HG03159 (cell line): ENCODE results near the gene CDK11A.
"Not testable (repeated sequence)": the region's sequence is repeated elsewhere in the genome, so short reads cannot be mapped to it uniquely, and the experiment has no call there.

Experiments
- ATAC-seq: cut with Tn5 transposase; IDR thresholded peaks from one replicate; pipeline ENCODE4 v1.9.1; 2021; ENCODE audit warnings: mild to moderate bottlenecking, moderate library complexity; ENCODE audit not compliant: unreplicated experiment

CDK11A gene

GRCh38 chr1:1754051-1754815 lies 30.1 kb upstream of the CDK11A start:
- ATAC-seq = no peak

DNA sequence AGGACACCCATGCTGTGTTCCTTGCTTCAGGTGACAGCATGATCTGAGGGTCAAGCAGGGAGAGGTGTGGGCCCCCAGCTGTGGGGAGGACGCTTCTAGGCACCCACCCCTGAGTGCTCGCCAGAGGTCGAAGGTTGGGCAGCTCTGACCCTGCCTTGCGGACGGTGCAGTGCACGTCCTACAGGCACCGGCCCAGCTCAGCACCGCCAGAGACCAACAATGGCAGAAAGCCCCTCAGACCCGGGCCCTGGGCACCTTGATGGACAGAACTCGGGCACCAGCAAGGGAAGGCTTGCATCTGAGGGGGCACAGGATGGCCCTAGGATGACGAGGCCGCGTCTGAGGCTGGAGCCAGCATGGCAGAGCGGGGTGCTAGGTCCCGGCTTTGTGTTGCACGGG lies 29.4 kb upstream of the CDK11A start:
- ATAC-seq = no peak

- ATAC-seq = no peak
These were observed 28.8 kb upstream of the CDK11A start for GRCh38 chr1:1752636-1753606.

DNA sequence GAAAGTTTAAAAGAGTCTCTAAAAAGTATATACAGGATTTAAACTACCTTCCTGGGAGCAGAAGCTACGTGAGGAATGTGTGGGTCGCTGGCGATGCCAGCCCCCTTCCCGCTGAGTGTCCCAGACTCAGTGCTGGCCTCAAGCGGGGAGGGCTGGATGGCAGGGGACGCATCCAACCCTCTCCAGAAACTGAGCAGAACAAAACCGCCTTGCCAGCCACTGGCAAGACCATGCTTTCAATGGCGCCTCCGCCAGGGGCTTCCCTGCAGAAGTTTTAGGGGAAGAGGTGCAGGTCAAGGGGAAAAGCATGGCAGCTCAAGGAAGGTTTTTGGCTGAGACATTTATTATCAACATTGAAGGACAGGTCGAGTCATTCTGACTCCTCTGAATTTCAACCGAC lies 28.0 kb upstream of the CDK11A start:
- no peak for ATAC-seq

DNA sequence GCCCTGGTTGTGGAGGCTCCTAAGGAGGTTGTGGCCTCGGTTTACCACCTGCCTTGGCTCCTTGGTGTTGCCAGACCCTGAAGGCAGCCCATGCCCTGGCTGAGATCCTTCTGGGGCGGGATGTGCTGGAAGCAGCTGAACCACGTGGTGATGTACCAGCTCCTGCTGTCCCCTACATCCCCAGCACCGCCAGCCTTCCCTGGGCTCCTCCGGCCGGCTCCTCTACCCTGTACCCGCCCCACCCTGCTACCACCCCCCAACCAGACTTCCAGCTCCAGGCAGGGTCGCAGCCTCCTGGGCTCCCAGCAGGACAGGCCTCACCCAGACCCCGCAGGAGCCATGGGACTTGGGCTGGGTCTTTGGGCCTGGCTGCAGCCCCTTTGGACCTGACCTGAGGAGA lies 25.8 kb upstream of the CDK11A start:
- not testable (repeated sequence) for ATAC-seq

GRCh38 chr1:1748686-1749321 lies 24.6 kb upstream of the CDK11A start:
- ATAC-seq = no peak

GRCh38 chr1:1746566-1746909 lies 22.4 kb upstream of the CDK11A start:
- peak; percentile 67 for ATAC-seq

DNA sequence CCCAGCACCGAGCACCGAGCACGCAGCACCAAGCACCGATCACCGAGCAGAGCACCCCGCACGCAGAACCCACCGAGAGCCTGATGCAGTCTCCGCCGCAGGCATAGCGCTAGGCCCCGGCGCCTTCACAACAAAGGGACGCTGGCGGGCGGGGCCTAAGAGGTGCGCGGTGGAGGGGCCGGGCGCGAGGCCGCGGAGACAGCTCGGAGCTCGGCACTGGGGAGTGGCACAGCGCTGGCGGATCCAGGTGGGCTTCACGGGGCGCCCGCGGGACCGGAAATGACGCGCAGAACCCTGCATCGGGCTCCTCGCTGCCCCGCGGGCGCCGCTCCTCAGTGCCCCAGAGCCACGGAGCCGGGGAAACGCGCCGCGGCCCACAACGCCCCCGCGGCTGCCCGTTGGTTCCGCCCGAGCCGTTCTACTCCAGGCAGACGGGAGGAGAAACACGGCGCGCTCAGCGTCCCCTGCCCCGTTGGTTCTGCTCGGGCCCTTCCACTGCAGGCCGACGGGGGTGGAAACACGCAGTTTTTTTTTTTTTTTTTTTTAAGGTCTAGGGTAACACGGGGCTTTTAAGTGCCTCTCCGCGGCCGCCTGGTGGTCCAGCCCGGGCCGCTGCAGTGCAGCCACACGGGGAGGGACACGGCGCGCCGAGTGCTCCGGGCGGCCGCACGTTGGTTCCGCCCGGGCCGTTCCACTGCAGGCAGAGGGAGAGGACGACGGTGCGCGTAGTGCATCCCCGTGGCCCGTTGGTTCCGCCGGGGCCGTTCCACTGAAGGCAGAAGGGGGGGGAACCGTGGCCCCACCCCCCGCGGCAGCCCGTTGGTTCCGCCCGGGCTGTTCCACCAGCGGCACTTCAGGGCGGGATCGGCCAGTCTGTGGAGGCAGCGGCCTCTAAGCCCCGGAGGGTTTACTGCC lies 21.8 kb upstream of the CDK11A start:
- ATAC-seq = peak; percentile 71

GRCh38 chr1:1742529-1742928 lies 18.4 kb upstream of the CDK11A start:
- ATAC-seq = not testable (repeated sequence)

DNA sequence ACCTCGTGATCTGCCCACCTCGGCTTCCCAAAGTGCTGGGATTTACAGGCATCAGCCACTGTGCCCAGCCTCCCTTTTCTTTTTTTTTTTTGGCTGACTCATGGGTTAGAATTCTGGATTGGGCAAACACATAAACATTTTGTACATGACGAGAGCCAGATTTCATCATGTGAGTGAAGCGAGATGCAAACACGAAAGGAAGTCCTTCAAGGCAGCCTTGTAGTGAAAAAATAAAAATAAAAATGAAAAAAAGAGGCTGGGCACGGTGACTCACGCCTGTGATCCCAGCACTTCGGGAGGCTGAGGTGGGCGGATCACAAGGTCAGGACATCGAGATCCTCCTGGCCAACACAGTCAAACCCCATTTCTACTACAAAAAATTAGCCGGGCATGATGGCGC lies 16.9 kb upstream of the CDK11A start:
- not testable (repeated sequence) for ATAC-seq

DNA sequence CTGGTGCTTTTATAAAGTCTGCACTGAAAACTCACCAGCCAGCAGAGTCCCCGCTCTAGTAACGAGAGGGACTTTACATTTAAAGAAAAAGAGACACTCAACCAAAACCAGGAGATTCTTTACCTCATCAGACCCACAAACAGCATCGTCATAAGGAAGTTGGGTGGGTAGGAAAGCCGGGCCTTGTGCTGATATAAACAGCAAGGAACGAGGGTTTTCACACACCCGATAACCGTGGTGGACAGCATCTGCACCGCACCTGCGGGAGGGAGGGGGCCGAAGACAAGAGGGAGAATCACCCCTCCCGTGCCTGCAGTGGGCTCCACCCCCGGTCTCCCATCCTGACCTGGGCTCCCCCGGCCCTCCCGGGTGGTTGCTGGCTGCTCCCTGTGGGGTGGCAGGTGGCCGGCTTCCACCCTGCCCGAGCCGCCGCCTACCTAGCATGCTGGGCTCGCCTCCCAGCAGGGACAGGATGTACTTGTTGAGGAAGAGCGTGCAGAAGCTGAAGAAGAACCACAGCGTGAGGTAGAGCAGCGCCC lies 14.7 kb upstream of the CDK11A start:
- ATAC-seq = not testable (repeated sequence)

DNA sequence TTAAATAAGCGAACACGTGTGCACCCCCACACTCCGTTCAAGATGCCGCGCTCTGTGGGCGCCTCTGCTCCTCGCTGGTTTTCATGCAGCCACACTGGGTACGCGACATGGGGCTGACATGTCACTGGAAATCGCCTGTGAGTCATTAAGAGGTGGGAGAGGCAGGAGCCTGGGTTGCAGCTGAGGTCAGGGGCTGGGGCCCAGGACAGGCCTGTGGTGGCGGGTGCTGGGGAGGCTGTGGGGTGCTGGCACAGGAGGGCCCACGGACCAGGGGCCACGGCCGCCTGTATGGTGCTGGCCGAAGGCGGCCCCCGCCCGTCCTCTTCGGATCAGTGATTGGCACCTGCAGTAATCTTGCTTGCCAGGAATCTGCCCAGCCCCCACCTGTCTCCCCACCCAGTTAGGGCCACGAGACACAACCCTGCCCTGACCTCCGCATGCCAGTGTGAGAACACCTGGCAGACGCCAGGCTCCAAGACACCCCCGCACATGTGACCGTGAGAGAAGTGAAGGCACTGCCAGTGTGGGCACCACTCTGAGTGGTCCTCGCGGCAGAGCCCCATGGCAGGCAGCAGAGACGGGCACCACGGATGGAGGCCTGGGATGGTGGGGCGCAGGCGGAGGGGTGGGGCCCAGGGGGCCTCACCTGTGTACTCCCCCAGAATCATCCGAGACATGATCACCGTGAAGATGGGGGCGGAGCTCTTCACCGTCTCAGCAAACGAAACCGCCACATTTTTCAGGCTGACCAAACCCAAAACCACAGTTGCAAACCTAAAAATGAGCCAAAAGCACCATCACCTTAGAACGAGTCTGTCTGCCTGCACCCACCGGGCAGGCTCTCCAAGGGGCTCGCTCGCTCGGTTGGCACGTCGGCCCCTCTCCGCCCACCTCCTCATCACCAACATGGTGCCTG lies 13.8 kb upstream of the CDK11A start:
- not testable (repeated sequence) for ATAC-seq

DNA sequence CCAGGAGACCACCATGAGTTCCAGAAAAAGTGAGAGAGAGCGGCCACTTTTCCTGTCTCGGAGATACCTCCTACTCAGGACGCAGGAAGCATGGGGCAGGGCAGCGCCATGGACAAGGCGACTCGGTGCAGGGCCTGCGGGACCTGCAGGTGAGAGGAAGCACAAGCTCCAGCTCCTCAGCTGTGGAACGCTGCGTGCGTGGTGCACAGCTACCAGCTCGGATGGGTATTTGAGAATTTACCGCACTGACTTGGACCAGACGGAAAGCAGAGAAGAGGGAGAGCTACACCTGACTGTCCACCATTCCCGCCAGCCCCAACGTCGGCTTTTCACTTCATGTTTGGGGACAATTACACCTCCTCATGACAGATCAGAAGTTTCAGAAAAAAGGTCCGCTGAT lies 8.2 kb upstream of the CDK11A start:
- no peak for ATAC-seq

- no peak for ATAC-seq
These were observed 6.7 kb upstream of the CDK11A start for GRCh38 chr1:1730870-1731269.

DNA sequence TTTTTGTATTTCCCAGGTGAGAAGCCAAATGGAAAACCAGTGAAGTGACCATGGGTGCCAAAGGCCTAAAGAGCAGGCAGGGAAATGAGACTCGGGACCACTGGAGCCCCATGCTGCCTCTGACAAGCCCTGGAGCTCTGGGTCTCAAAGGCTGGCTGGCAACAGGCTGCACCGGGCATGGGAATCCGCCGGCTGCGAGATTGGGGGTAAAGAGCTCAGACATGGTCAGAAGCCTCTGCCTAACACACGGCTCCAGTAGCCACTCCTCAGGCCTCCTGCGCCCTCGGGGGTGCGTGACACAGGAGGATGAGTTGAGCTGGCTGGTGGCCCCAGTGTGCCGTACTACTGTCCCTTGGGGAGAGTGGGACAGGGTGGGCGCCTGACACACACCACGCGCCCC lies 6.1 kb upstream of the CDK11A start:
- not testable (repeated sequence) for ATAC-seq

GRCh38 chr1:1729116-1729816 lies 5.1 kb upstream of the CDK11A start:
- not testable (repeated sequence) for ATAC-seq

DNA sequence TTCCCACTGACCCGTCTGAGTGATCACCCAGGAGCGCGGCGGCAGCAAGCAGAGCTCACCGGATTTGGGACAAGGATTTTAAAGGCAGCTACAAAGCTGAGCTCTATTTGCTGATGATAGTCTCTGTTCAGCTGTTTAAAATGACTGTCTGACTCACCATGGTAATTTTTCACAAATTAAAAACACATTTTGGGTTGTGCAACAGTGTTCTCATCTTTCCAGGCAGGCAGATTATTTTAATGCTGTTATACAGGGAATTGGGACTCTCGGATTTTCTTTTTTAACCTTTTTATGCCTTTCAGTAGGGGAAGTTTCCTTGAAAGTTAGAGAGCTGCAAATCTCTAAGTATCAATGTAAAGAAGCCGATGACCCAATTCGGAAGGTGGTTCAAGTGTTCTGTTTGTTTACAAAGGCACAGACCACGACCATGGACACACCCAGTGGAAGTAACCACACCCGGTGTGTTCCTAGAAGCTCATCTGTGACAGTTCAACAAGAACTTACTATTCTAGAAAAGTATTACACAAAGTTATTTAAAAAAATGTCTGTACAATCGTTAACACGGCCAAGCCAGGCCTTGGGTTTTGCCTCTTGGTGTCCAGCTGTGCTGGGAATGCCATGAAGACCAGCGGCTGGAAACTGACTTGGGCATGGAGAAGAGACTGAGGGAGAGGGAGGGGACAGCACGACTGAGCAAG lies 4.3 kb upstream of the CDK11A start:
- not testable (repeated sequence) for ATAC-seq

- ATAC-seq = not testable (repeated sequence)
These were observed 3.0 kb upstream of the CDK11A start for GRCh38 chr1:1727131-1727651.
